ENCODE measurements around the gene PLPP1.

PLPP1 gene

DNA sequence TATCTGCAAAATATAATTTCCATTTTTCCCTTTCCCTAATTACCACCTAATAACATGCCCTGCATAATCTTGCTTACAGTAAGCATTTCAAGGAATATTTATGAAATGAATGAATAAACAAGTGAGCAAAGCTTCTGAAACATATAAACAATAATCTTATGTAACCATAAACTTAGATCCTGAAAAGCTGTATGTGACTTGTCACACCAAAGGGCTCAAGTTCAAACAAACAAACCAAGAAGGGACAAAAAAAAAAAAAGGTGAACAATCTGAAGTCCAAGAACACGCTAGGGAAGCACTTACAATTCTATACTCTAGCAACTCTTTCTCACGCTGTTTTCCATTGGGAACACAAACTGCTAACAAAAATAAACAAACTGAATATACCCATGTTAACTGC is 36.3 kb downstream of the PLPP1 start:
- DNase-seq: no peak

DNA sequence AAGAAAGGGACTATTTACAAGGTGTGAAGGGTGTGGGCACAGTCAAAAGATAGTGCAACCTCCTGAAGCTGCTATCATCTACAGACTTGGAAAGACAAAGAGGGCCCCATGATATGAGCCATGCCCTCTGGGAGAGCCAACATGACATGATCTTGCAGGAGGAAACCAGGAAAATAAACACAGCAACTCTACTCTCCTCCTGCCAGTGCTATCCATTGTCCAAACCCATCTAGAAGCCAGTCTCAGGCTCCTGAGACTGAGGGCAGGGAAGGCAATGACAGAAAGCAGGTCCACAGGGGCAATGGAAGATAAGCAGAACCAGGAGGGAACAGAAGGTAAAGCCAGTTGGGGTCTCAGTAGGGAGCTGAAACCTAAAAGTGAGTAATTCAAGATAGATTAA is 37.1 kb downstream of the PLPP1 start:
- DNase-seq: no peak

DNA sequence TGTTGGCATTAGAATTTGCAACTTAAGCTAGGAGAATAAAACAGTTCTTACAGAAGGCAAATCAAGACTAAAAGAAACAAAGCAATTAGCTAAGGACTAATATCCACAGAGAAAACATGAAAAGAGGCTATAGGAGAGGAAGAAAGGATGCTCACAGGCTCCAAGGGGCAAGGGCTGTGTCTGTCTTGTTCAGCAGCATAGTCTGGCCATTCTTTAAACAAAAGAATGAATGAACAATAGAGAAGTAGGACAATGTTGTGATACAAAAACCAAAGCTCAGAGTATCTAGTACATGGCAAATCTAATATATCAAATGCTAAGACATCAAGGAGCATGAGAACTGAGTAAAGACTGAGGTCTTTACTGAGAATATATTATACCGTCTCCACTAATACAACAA is 39.5 kb downstream of the PLPP1 start:
- no peak for DNase-seq

DNA sequence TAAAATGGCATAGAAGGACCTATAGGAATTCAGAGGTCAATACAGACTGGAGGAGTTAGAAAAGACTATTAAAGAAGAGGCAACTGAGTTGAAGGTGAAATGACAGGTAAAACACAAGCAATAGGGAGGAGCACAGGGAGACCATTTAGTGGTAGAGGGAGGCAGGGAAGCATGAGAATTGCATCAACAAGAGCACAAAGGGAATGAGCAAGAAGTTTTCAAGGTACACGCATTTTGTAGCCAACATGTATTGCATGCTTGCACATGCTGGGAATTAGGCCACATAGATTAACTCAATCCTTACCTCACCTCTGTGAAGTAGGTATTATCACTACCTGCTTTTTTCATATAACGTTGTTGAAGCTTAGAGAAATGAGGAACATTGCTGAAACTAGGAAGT is 42.3 kb downstream of the PLPP1 start:
- no peak for DNase-seq

DNA sequence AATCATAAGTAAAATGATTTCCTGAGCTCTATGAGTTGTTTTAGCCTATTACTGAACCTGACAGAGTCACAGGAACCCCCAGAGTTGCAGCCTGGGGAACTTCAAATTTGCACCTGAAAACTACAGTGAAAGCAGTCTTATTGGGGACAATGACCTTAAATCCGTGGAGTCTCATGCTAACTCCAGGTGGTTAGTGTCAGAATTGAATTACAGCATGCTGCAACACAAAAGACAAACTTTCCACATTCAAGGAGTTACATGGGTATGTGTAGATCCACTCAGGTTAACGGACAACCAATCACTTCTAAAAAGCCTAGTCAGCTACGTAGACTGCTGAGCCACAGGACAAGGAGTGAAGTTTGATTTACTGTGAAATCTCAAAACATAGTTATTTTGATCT is 49.7 kb downstream of the PLPP1 start:
- no peak for DNase-seq

DNA sequence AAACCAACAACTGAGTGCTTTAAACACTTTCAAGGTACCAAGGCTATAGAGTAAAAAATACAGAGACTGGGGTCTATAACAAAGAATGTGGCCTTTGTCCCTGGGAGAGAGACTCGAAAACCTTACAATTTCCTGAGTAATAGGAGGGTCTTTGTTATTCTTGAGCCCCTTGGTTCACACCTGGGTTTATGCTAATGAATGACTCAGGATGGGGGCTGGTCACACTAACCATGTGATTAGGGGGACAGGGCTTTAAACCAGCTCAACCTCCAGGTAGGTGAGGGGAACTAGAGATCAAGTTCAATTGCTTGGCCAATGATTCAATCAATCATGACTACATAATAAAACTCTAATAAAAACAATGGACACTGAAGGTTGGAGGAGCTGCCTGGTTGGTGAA is 50.2 kb downstream of the PLPP1 start:
- no peak for DNase-seq

DNA sequence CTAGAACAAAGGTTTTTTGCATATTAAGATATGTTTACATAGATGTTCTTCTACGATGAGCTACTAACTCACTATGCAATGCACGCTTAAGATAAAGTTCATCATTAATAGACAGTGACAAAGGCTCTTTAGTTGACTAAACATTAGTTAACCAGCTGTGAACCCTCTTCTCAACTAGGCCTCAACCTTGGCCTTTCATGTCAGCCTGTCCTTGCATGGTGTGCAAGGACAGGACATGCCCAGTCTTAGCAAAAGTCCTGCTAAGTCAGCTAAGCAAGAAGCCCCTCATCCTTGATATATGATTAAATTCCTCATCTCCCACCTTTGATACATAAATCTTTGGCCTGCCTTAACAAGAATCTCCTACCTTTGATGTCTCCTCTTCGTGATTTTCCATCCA is 50.9 kb downstream of the PLPP1 start:
- no peak for DNase-seq

DNA sequence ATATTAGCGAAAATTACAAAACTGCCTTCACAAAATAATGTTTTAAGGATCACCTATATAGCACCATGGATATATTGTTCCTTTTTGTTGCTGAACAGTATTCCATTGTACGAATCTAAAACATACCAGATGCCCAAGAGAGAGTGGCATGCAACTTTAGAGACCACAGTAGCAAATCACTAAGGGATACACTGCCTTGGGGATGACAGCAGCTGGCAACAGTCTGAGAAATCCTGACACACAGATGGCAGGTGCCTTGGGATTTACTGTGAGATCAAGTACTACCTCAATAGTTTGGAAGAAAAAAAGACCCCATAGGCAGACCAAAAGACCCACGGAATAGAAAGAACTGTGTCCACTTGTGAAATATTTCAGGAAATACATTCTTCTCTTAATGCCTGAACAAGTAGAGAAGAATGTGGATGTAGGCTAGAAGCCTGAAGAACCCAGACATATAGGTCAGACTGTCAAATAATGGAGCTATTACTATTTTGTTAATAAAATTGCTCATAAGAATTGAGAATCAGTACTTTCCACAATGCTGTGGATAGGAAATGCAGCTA is 53.4 kb downstream of the PLPP1 start:
- no peak for DNase-seq

DNA sequence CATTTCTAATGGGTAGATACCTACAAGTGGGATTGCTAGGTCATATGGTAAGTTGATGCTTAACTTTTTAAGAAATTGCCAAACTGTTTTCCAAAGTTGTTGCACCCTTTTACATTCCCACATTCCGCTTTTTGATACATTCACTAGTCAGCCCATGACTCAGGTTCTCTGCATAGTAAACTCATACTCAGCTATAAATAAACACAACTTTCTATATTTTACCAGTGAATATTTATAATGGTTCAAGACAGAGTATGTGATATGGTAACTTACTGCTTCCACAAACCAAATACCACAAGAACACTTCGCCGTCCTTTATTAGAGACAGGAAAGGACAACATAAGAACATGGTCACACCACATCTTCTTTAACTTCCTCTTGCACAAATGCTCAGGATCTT is 54.0 kb downstream of the PLPP1 start:
- DNase-seq: no peak

DNA sequence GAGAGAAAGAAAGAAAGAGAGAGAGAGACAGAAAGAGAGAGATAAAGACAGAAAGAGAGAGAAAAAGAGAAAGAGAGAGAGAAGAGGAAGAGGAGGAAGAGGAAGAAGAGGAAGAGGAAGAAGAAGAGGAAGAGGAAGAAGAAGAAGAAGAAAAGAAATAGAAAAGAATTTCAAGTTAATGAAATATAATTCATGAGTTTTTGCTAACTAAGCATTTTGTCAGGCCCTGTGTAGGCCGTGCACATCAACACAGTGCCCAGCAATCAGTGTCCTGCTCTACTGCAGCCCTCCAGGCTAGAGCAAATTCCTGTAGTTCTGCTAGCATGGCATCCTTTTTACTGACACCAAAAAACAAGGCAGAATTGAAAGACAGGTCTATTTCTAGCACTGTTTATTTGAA is 62.1 kb downstream of the PLPP1 start:
- no peak for DNase-seq

DNA sequence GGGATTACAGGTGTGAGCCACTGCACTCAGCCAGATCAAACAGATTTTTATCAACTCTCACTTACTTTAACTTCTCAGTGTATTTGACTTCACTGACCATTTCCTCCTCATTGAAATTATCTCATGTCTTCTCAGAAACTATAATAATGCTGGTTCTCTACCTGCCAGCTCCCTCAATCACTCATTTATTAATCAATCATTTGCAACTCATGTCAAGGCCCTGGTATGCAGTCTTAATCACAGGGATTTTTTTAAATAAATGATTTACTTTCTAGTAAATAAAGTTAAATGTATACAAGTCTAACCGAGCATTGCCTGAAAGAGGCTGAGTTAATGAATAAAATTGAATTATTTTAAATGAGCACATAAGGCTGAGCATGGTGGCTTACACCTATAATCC is 63.3 kb downstream of the PLPP1 start:
- no peak for DNase-seq

DNA sequence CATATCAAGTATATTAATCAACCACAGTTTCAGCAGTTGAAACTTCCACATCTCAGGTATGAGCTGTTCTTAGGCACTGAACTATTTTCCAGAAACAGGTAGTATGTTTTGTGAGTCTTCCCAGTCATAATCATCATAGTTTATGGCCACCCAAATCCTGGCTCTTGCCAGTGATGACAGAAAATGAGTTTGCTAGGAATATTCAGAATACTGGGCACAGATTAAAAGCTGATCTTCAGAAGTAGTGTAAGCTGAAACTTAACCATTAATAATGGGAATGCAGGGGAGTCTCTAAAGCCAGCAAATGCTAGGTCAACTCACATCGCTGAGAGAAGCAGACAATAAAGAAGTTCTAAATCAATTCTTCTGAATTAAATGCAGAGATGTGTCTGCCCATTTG is 64.5 kb downstream of the PLPP1 start:
- no peak for DNase-seq

DNA sequence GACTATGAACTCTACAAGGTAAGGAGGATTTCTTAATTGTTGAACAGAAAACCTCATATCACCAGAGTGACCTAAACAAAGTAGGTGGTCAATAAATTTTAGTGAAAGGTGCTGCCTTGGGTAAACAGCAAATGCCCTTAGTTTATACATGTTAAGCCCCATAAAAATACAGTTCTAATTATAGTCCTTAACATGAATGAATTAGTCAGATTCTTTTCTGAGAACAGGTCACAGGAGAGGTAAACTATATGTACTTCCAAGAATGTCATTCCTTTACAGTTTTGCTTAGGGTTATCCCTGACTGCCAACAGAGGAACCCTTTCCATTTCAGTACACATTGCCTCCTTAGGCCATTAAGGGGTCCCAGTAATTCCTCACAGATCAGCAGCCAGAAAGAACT is 64.9 kb downstream of the PLPP1 start:
- DNase-seq: no peak

DNA sequence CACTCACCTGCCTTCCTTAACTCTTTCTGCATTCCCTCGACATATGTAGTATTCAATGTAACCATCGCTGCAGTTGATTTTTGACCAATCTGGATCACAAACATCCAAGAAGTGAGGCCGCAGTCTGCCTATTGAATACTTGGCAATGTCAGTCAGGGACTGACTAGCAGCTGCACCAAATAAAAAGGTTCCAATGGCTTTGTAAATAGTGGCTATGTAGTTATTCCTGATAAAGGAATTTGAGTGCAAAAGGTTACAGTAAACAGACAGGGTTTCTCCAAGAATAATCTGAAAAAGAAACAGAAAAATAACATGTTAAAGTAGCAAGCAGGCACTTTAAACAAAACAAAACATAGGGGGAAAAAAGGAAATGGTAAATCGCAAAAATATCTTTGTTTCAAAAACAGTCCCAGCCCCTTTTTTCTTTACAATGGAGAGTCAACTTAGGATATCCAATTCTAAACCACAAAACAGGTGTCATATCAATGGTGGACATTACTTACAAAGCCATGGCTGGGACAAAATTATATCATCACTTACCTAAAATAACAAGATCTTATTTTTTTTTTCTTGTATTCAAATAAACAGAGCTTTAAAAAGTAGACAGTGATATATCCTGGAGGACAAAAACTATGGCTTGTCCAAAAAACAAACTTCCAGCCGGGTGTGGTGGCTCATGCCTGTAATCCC is 66.8 kb downstream of the PLPP1 start:
- no peak for DNase-seq

DNA sequence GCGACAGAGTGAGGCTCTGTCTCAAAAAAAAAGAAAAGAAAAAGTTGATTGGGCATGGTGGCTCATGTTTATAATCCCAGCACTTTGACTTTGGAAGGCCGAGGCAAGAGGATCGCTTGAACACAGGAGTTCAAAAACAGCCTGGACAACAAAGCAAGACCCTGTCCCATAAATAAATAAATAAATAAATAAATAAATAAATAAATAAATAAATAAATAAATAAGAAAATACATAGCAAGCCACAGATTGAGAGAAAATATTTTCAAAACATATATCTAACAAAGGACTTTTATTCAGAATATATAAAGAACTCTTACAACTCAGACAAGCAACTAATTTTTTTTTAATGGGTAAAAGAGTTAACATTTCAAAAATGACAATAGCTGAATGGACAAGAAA is 71.2 kb downstream of the PLPP1 start:
- DNase-seq: no peak

DNA sequence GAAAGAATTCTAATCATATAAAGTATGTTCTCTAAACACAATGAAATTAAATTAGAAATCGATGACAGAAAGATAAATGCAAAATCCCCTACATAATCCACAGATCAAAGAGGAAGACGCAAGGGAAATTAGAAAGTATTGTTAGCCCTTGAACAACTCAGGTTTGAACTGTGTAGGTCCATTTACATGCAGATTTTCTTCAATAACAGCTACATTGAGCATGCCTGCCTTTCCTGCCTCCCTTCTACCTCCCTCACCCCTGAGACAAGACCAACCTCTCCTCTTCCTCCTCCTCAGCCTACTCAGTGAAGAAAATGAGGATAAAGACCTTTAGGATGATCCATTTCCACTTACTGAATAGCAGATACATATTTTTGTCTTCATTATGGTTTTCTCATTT is 75.2 kb downstream of the PLPP1 start:
- no peak for DNase-seq

DNA sequence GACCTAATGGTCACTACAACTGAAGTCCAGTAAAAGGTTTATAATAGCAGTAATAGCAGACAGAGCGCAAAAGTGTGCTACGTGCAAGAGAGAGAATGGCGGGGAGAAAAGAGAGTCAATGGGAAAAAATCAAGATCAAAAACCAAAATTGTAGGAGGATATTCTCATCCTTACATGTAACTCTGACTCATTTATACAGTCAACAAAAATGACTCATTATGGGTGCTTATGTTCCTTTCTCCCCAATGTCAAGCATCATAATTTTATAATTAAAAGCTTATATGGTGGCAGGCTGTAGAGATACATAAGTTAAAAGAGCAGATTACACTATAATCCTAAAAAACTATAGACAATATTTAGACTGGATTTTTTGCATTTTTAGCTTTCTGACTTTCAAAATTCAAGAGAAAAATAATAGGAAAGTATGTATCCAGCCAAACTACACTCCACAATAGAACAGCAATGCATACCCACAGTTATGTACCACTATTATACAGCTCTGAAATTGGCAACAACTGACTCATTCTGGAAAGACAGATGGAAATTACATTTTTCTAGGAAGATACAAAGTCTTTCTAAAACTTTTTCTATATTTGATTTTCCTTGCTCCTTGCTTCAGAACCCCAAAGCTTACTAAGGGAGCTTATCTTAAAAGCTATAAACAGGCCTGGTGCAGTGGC is 78.4 kb downstream of the PLPP1 start:
- DNase-seq: no peak

DNA sequence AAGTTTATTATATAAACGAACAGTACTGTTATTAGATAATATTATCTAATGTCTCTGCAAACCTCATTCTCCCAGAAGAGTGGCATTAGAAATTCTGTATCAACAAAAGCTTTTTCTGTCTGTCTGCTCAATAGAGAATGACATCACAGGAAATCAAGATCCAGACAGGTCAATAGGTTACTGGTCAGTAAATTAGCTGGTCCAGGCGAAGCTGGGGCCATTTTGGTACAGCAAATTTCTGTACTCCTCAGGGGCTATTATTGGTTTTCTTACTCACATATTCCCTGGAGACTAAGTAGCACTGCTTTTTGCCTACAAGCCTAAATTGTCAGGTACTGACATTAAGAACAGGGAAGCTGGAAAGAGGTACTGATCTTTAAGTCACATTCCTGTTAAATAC is 80.5 kb downstream of the PLPP1 start:
- DNase-seq: no peak

DNA sequence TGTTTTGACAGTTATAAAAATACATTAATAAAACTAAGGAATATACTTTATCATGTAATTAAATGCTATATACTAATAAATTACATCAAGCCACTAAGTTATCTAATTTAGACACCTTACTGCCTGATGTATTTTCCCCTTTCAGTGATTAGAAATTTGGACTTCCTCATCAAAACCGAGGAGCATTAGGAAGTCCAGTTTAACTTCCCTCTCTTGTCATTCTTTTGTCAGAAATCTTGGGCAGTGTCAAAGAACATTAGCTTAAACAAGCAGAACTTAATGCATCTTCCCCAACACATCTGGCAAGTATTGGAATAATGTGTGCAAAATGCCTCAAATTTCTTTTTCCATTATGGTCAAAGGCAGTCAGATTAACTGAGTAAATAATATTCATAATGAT is 81.6 kb downstream of the PLPP1 start:
- DNase-seq: no peak

DNA sequence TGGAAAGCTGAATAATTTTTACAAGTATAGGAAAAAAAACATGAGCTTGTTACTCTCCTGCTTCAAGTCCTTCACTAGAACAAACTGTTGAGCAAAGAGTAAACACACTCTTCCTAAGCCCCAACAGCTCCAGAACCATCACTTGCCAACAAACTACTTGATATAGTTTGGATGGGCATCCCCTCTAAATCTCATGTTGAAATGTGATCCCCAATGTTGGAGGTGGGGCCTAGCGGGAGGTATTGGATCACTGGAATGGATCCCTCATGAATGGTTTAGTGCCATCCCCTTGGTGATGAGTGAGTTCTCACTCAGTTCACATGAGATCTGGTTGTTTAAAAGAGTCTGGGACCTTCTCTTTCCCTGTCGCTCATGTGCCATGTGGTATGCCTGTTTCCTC is 82.8 kb downstream of the PLPP1 start:
- no peak for DNase-seq

DNA sequence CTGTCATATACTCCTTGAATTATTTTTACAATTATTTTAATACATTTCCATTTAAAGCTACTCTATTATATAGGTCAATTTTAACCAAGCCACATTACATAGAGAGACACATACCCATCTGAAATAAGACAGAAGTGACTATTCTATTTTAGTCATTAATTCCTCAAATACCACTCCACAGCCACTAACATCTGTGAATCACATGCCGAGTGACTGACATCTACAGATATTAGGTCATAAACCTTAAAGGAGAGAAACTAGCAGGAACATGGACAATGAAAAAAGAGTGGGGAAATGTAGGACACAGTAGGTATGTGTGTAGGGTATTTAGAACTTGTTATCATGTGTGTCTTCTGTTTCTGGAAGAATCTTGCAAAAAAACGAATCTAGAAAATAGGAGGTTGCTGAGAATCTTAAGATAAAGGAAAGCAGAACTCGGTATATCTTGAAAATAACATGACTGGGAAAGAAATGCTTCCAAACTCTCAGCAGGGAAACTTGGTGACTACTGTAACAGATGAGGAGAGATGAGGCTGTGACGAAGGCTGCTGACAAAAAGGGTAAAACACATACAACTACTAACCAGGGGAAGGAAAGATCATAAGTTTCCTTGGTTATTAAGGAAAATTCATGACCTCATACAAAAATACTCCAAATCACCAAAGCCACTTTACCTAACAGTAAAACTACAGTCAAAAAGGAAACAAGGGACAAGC is 84.6 kb downstream of the PLPP1 start:
- DNase-seq: no peak

DNA sequence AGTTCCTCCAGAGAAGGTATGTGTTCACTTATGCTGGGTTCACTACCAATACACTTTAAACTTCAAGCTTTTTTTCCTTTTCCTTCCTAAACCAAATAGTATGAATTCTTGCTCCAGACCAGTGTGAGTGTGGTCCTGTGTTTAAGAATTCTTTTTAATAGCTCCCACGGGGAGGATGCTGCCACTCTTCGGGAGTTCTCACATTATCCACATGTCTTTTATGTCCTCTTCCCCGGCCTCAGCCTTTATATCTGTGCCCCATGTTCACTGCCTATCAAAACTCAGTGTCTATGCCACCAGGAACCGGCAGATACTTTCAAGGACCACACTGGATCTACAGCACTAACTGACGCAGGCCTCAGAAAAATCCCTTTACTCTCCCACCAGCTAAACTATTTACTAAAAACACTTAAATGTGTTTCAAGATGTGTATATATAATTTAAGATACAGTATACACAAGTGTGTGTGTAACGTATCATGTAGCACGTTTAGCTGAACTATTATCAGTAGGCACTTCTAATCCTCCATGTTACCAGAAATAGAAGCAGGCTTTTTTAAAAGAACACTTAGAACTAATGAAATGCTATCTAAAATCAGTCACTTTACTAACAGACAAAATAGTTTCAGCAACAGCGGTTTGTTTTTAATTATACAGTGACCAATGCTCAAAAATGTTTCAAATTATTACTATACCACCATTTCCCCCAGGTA is 88.0 kb downstream of the PLPP1 start:
- no peak for DNase-seq

DNA sequence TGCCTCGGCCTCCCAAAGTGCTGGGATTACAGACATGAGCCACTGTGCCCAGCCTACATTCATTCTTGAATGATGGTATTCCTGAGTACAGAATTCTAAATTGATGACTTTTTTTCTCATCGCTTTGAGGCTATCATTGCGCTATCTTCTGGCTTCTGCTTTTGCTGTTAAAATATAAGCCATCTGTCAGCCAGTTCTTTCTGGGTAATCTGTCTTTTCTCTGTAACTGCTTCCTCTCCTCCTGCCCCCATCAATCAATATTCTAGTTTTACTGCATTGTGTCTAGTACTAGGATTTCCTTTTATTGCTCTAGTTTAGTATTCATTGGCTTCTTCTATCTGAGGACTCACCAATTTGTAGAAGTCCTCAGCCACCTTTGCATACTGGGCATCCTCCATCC is 89.0 kb downstream of the PLPP1 start:
- DNase-seq: no peak

DNA sequence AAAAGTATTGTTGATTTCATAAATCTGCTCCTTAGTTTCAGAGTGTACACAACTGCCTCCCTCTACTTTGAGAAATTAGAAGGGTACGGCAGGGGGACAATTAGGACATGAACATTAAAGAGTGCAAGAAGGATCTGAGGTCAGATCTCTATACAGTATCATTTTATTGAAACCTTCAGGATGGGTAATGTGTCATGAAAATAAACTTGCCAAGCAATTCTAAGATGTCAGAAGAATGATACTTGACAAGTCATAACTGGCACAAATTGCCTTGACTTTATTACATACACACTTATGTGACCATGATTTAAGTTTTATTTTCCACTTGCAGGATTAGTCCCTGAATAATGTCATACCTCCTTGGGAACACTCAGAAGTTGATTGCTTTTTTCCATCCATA is 92.8 kb downstream of the PLPP1 start:
- no peak for DNase-seq

All from NCI-H510A (cell line).